T-cell (primary cell): ENCODE data around the gene ALDH16A1. TPM values are rescaled to one million over a fixed set of nuclear protein-coding genes. Genes with fewer than 3 reads are reported as not detected.

Experiments used
- ATAC-seq, 4 experiments: fragments of 200-7000 bp in 3 of 4; fragments of 150-1000 bp in 1 of 4; cut with Tn5 transposase; replicated peaks in 1 of 4; 1 replicate in 3 of 4; 2 replicates in 1 of 4; pipeline ENCODE4 v1.10.0; 2021; ENCODE audit warnings: moderate library complexity in 3 of 4, mild to moderate bottlenecking in 2 of 4, moderate number of reproducible peaks in 1 of 4
- CTCF ChIA-PET, 2 donors: fragments of 300-600 bp; sonication (Branson Sonifier 250); formaldehyde crosslinking; loops; one replicate each; lab custom pipeline; 2022; ENCODE audit warnings: antibody characterized with exemption in 2 of 2; lab: Charles Lee
- POLR2A ChIA-PET, 2 donors: fragments of 300-600 bp; sonication (Branson Sonifier 250); formaldehyde crosslinking; loops; one replicate each; lab custom pipeline; 2022; ENCODE audit warnings: antibody characterized with exemption in 2 of 2; lab: Charles Lee
- DNase-seq, 35 experiments: peaks; one replicate each; pipeline versions ENCODE4 v3.0.0 to v3.0.0-alpha.2; 2013 to 2023
- H3K27ac ChIP-seq: one replicate; pipeline ENCODE4 v1.5.1; 2013; ENCODE audit warnings: low read length
- H3K27me3 ChIP-seq, 2 experiments: replicated peaks in 1 of 2; 1 replicate in 1 of 2; 2 replicates in 1 of 2; pipeline versions ENCODE4 v1.6.1 to v1.7.0; 2013; ENCODE audit warnings: low read length in 1 of 2, mixed read lengths in 1 of 2; ENCODE audit not compliant: control insufficient read depth in 2 of 2, insufficient read depth in 2 of 2; ENCODE audit errors: extremely low read depth in 1 of 2
- H3K36me3 ChIP-seq, 2 donors: 1 replicate in 1 of 2; 2 replicates in 1 of 2; pipeline versions ENCODE4 v1.6.1 to v1.7.0; 2013; ENCODE audit warnings: low read length in 1 of 2; ENCODE audit not compliant: control insufficient read depth in 2 of 2, insufficient read depth in 1 of 2; ENCODE audit errors: extremely low read depth in 1 of 2
- H3K4me1 ChIP-seq, 2 experiments: 1 replicate in 1 of 2; 2 replicates in 1 of 2; pipeline versions ENCODE4 v1.6.1 to v1.7.0; 2013; ENCODE audit warnings: low read length in 2 of 2, mixed read lengths in 1 of 2; ENCODE audit not compliant: insufficient read depth in 2 of 2, control insufficient read depth in 1 of 2; ENCODE audit errors: extremely low read depth in 1 of 2
- H3K4me3 ChIP-seq, 2 donors: 1 replicate in 1 of 2; 2 replicates in 1 of 2; pipeline versions ENCODE4 v1.5.1 to v1.7.0; 2013; ENCODE audit warnings: mild to moderate bottlenecking in 2 of 2, low read length in 1 of 2, moderate library complexity in 1 of 2; ENCODE audit not compliant: control insufficient read depth in 1 of 2; ENCODE audit errors: extremely low read depth in 1 of 2
- H3K9me3 ChIP-seq: 2 replicates; pipeline ENCODE4 v1.7.0; 2013
- H3K27ac Mint-ChIP-seq, 2 donors: one replicate each; pipeline ENCODE4 v1.8.0; 2020 to 2021; ENCODE audit warnings: mild to moderate bottlenecking in 2 of 2, mixed read lengths in 2 of 2
- H3K27me3 Mint-ChIP-seq, 2 donors: one replicate each; pipeline ENCODE4 v1.8.0; 2021 to 2022; ENCODE audit warnings: mixed read lengths in 2 of 2
- H3K36me3 Mint-ChIP-seq: one replicate; pipeline ENCODE4 v1.8.0; 2021; ENCODE audit warnings: mixed read lengths
- H3K4me1 Mint-ChIP-seq, 3 donors: one replicate each; pipeline ENCODE4 v1.8.0; 2020 to 2022; ENCODE audit warnings: mixed read lengths in 3 of 3, mild to moderate bottlenecking in 1 of 3
- H3K4me3 Mint-ChIP-seq, 3 donors: one replicate each; pipeline ENCODE4 v1.8.0; 2020 to 2022; ENCODE audit warnings: mild to moderate bottlenecking in 3 of 3, mixed read lengths in 3 of 3, moderate library complexity in 3 of 3
- H3K9me3 Mint-ChIP-seq, 3 donors: one replicate each; pipeline ENCODE4 v1.8.0; 2020 to 2022; ENCODE audit warnings: mixed read lengths in 3 of 3
- WGBS: methylation state at CpG from one replicate; pipeline ENCODE4 v1.1.5; 2013; ENCODE audit warnings: missing lambda C conversion rate; ENCODE audit not compliant: insufficient coverage; 5-methylcytosine and 5-hydroxymethylcytosine counted together
- total RNA-seq, 35 experiments: library from RNA in 6 of 35; stranded (reverse) in 6 of 35; fragments of 120-200 nt in 1 of 35; gene quantifications; one replicate each; pipeline versions ENCODE4 v1.2.1 to v1.2.4 and lab custom pipeline; 2013 to 2026

The ALDH16A1 gene
- total RNA-seq, 5 donors from 2014 or later (not counting 1 experiment from before 2014, with no cell fraction given): 32.8 to 57.2 (median 46.3) TPM

DNA sequence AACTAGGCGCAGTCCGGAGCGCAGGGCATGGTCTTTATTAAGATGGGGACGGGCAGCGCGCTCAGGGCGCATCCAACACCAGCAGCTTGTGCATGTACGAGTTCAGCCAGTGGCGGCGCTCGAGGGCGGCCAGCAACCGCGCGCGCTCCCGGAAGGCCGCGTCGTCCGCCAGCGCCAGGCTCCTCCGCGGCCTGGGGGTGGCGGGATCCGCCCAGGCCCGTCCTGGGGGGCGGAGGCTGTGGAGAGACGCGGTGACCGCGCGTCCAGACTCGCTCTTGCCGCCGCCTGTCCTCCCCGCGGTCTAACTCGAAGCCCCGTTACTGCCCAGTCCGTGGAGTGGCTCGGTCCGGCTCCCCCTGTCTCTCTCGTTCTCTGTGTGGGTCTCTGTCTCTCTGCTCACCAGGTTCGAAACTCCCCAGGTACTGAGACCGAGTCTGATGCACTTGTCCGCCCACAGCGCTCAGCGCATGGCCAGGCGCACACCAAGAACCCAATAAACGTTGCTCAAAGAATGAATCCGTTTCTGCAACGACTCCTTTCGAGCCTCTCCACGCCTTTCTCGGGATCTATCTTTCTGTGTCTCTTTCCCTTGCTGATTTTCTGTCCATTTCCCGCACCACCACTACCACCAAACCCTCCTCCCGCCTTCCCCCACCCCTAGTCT is 30.5 kb upstream of the ALDH16A1 start:
- Histone ChIP-seq H3K27me3 (peaks cover 12 to 95% of the 10 kb centered on the region in 2 experiments), H3K4me1 (peaks cover 13 to 50% of the 10 kb centered on the region in 2 experiments), H3K36me3 (no peaks in the 10 kb centered on the region), H3K9me3 (no peaks in the 10 kb centered on the region), H3K27ac (no peak overlapping the region), H3K4me3 (peak overlapping the region; percentile 16 to 74)
- H3K4me3 Mint-ChIP-seq: peak overlapping the region; percentile 63 to 82 (median 76)
- ChIA-PET POLR2A (no interaction called here), CTCF (interaction anchor here in 1 of 2 donors (0.5 kb wide), 1 partner anchor 84 kb away, joined by 4 read pairs; no protein-coding TSS in a partner anchor)
- ATAC-seq (peak; percentile 36 to 50 (median 46)), DNase-seq (peak in 22 of 35 experiments; percentile 22 to 69 (median 42))
- H3K27me3 Mint-ChIP-seq: peaks cover 87 to 92% of the 10 kb centered on the region in 2 donors
- peaks cover 52 to 69% (median 64%) of the 10 kb centered on the region in 3 donors for H3K4me1 Mint-ChIP-seq
- WGBS: 5% methylated on average over 58 of the region's 58 CpGs
- H3K9me3 Mint-ChIP-seq: no peaks in the 10 kb centered on the region
- H3K27ac Mint-ChIP-seq: peak overlapping the region in 1 of 2 donors; percentile 65
- peaks cover 6% of the 10 kb centered on the region for H3K36me3 Mint-ChIP-seq

DNA sequence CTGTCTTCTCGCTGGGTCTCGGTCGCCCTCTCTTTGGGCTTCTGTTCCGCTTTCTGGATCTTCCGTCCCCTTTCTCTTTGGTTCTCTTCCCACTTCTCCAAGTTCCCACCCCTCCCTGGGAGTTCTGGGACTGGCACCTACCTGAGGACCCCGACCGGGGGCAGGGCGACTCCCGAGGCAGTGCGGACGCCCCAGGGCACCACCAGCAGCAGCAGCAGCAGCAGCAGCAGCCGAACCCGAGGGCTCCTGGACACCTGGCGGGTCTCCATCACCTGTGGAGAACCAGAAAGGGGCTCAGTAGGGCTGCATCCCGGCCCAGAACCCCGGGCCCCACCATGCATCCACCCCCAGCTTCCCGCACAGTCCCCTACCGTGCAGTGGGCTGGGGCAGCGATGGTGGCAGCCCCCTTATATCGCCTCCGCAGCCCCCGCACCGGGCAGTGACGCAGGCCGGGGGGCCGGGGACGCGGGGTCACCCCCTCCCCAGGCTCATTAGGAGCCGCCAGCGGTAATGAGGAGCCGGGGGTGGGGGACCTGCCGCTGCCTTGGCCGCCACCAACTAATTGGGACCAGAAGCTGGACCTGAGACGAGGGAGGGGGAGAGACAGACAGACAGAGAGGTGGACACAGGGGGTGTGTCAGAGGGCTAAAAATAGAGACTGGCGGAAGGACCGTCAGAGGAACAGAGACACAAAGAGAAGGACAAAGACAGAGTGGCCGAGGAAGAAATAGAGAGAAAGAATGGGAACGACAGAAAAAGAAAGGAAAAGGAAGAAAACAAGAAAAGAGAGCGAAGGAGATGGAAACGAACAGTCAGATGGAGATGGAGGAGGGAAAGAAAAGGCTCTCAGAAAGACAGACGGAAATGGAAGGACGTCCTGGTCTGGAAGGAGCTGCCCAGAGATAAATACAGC is 29.7 kb upstream of the ALDH16A1 start, which contains the start of gene PTH2:
TSS of gene PTH2 (minus strand) at position 371 of the 914 bp plus-strand sequence. CDS start at position 269, 102 bp downstream.
- POLR2A ChIA-PET: interaction anchor here in 1 of 2 donors (0.7 kb wide), 1 partner anchor 12 kb away, joined by 4 read pairs; no protein-coding TSS in a partner anchor
- Mint-ChIP-seq H3K4me1 (peaks cover 59 to 76% (median 70%) of the 10 kb centered on the region in 3 donors), H3K4me3 (peak within 1 kb of the TSS; percentile 63 to 82 (median 76)), H3K9me3 (no peaks in the 10 kb centered on the region), H3K36me3 (peaks cover 6% of the 10 kb centered on the region), H3K27me3 (peaks cover 86 to 92% of the 10 kb centered on the region in 2 donors), H3K27ac (peak within 1 kb of the TSS in 1 of 2 donors; percentile 71)
- no peak within 1 kb of the TSS for H3K27ac ChIP-seq
- H3K4me1 ChIP-seq: peaks cover 15 to 58% of the 10 kb centered on the region in 2 experiments
- no peaks in the 10 kb centered on the region for H3K36me3 ChIP-seq
- H3K9me3 ChIP-seq: no peaks in the 10 kb centered on the region
- ATAC-seq (peak in 2 of 4 experiments; percentile 2 to 6), DNase-seq (no peak)
- 6% methylated on average over 38 of the region's 42 CpGs for WGBS
- peak within 1 kb of the TSS; percentile 16 to 74 for H3K4me3 ChIP-seq
- H3K27me3 ChIP-seq: peaks cover 12 to 96% of the 10 kb centered on the region in 2 experiments
- CTCF ChIA-PET: no interaction called here

DNA sequence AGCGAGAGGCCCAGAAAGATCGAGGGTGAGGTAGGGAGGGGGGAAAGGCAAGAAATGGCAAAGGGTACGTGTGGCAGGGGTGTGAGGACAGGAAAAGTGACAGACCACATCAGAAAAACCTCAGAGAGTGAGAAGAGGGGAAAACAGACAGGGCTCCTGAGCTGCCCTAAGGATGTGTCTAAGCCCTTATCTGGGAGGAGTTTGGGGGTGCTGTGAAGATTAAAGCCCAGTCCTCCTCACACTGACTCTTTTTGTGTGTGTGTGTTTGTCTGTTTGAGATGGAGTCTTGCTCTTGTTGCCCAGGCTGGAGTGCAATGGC is 29.1 kb upstream of the ALDH16A1 start:
- Histone ChIP-seq H3K4me3 (peak overlapping the region in 1 of 2 donors; percentile 19), H3K27me3 (peaks cover 12 to 96% of the 10 kb centered on the region in 2 experiments), H3K27ac (no peak overlapping the region), H3K36me3 (no peaks in the 10 kb centered on the region), H3K9me3 (no peaks in the 10 kb centered on the region), H3K4me1 (peaks cover 15 to 64% of the 10 kb centered on the region in 2 experiments)
- H3K9me3 Mint-ChIP-seq: no peaks in the 10 kb centered on the region
- WGBS: 0% methylated on average over 1 of the region's 3 CpGs
- CTCF ChIA-PET: no interaction called here
- peaks cover 85 to 91% of the 10 kb centered on the region in 2 donors for H3K27me3 Mint-ChIP-seq
- H3K36me3 Mint-ChIP-seq: peaks cover 6% of the 10 kb centered on the region
- H3K4me3 Mint-ChIP-seq: peak overlapping the region; percentile 53 to 82 (median 63)
- H3K4me1 Mint-ChIP-seq: peaks cover 62 to 80% (median 75%) of the 10 kb centered on the region in 3 donors
- peak; percentile 16 to 54 (median 47) for ATAC-seq
- POLR2A ChIA-PET: interaction anchor here (0.6 to 0.7 kb wide), 2 partner anchors 13 to 18 kb away, joined by 4 read pairs; no protein-coding TSS in a partner anchor
- peak in 1 of 35 experiments; percentile 63 for DNase-seq
- H3K27ac Mint-ChIP-seq: peak overlapping the region in 1 of 2 donors; percentile 58

DNA sequence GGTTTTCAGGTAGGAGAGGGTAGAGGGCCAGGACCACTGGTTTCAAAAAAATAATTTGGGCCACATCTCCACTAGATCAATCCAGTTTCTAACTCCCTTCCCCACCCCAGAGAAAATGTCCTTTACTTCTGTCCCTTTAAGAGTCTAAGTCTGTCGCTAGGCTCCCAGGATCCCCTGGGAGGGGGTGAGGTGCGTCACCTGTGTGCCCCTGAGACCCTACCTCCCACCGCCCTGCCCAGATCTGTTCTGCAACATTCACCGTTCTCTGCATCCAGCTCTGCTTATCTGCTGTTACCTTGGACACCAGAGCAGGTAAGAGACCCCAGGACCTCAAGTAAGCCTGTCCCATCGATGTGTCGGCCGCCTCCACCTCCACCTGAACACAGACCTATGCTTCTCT is 27.8 kb upstream of the ALDH16A1 start, which contains the start of gene GFY:
TSS of gene GFY (plus strand) at position 211 of the 400 bp plus-strand sequence. CDS start 1,043 bp downstream, outside the sequence.
- H3K27ac ChIP-seq: no peak within 1 kb of the TSS
- H3K9me3 ChIP-seq: no peaks in the 10 kb centered on the region
- Mint-ChIP-seq H3K27me3 (peaks cover 80 to 89% of the 10 kb centered on the region in 2 donors), H3K36me3 (peaks cover 6% of the 10 kb centered on the region), H3K27ac (no peak within 1 kb of the TSS), H3K9me3 (no peaks in the 10 kb centered on the region), H3K4me3 (peak within 1 kb of the TSS in 1 of 3 donors; percentile 82), H3K4me1 (peaks cover 62 to 80% (median 77%) of the 10 kb centered on the region in 3 donors)
- DNase-seq (no peak), ATAC-seq (no peak)
- no peaks in the 10 kb centered on the region for H3K36me3 ChIP-seq
- CTCF ChIA-PET: no interaction called here
- no peak within 1 kb of the TSS for H3K4me3 ChIP-seq
- POLR2A ChIA-PET: interaction anchor here in 1 of 2 donors (0.5 kb wide), 1 partner anchor 31 kb away, joined by 3 read pairs; no protein-coding TSS in a partner anchor
- 73% methylated on average over 7 of the region's 7 CpGs for WGBS
- H3K4me1 ChIP-seq: peaks cover 15 to 64% of the 10 kb centered on the region in 2 experiments
- H3K27me3 ChIP-seq: peaks cover 15 to 99% of the 10 kb centered on the region in 2 experiments

DNA sequence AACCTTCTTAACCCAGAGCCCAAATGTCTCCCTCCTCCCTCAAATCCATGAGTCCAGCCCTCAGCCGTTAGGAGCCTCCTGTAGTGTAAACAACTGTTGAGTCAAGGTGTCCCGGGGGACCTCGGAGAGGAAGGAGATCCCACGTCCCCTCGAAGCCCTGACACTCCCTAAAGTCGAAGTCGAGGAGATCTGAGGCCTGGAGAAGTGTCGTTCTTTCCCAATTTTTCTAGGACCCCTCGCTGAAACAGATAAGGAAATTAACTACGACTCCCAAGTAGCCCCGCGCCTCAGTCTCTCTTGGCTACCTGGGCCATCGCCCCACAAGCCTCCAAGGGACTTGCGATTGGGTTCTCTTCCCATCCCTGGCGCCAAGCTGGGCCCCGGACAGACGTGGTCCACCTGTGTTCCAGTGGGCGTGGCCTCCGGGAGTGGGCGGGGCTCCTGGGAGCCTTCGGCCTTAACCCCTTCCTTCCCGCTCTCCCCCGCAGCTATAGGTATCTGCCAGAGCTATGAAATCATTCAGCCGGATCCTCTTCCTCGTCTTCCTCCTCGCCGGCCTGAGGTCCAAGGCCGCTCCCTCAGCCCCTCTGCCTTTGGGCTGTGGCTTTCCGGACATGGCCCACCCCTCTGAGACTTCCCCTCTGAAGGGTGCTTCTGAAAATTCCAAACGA is 27.0 kb upstream of the ALDH16A1 start:
- peaks cover 6% of the 10 kb centered on the region for H3K36me3 Mint-ChIP-seq
- no peak overlapping the region for H3K4me3 ChIP-seq
- H3K27ac ChIP-seq: no peak overlapping the region
- no peaks in the 10 kb centered on the region for H3K36me3 ChIP-seq
- peak overlapping the region in 1 of 3 donors; percentile 62 for H3K4me3 Mint-ChIP-seq
- peak overlapping the region in 1 of 2 donors; percentile 81 for H3K27ac Mint-ChIP-seq
- 13% methylated on average over 30 of the region's 30 CpGs for WGBS
- POLR2A ChIA-PET: no interaction called here
- peaks cover 80 to 89% of the 10 kb centered on the region in 2 donors for H3K27me3 Mint-ChIP-seq
- CTCF ChIA-PET: no interaction called here
- no peak for ATAC-seq
- H3K4me1 Mint-ChIP-seq: peaks cover 61 to 75% (median 75%) of the 10 kb centered on the region in 3 donors
- peaks cover 17 to 99% of the 10 kb centered on the region in 2 experiments for H3K27me3 ChIP-seq
- H3K9me3 ChIP-seq: no peaks in the 10 kb centered on the region
- DNase-seq: no peak
- H3K9me3 Mint-ChIP-seq: no peaks in the 10 kb centered on the region
- H3K4me1 ChIP-seq: peaks cover 15 to 61% of the 10 kb centered on the region in 2 experiments
